Suprapubic skin (tissue), 4 donors: ENCODE results near the gene PDLIM4. TPM values are rescaled to one million over a fixed set of nuclear protein-coding genes. Genes with fewer than 3 reads are reported as not detected.
A peak's percentile ranks its signal among the peaks of the same experiment; 100 is the strongest.

Experiments used
- DNase-seq, 2 donors: peaks; one replicate each; pipeline ENCODE4 v3.0.0-alpha.2; 2019; ENCODE audit warnings: low spot score in 2 of 2
- H3K27ac ChIP-seq: fragments of 200-600 bp; sonication (generic); one replicate; pipeline ENCODE4 v1.5.1; 2019
- H3K27me3 ChIP-seq: fragments of 200-600 bp; sonication (generic); one replicate; pipeline ENCODE4 v1.5.1; 2019
- H3K36me3 ChIP-seq: fragments of 200-600 bp; sonication (generic); one replicate; pipeline ENCODE4 v1.5.1; 2019
- H3K4me1 ChIP-seq: fragments of 200-600 bp; sonication (generic); one replicate; pipeline ENCODE4 v1.5.1; 2019
- H3K4me3 ChIP-seq: fragments of 200-600 bp; sonication (generic); one replicate; pipeline ENCODE4 v1.5.1; 2019; ENCODE audit warnings: mild to moderate bottlenecking
- H3K9me3 ChIP-seq: fragments of 200-600 bp; sonication (generic); one replicate; pipeline ENCODE4 v1.5.1; 2019
- CTCF ChIP-seq, 2 donors: fragments of 200-600 bp in 1 of 2; fragments of 450-650 bp in 1 of 2; sonication (generic) in 1 of 2; IDR thresholded peaks; one replicate each; pipeline ENCODE4 v1.5.1; 2016 to 2019; ENCODE audit warnings: antibody characterized with exemption in 2 of 2, mild to moderate bottlenecking in 1 of 2, moderate library complexity in 1 of 2
- EP300 ChIP-seq: sonication (generic); formaldehyde crosslinking; IDR thresholded peaks from one replicate; pipeline ENCODE4 v1.6.1; 2017; ENCODE audit warnings: antibody characterized with exemption
- POLR2A ChIP-seq, 2 donors: fragments of 450-650 bp; IDR thresholded peaks; one replicate each; pipeline ENCODE4 v1.6.1; 2017; ENCODE audit warnings: antibody characterized with exemption in 2 of 2, mild to moderate bottlenecking in 2 of 2, moderate library complexity in 2 of 2
- POLR2AphosphoS5 ChIP-seq, 3 donors: sonication (generic); formaldehyde crosslinking; IDR thresholded peaks; one replicate each; pipeline ENCODE4 v1.6.1; 2017; ENCODE audit warnings: antibody characterized with exemption in 3 of 3
- WGBS: methylation state at CpG from one replicate; pipeline ENCODE4 v1.1.5; 2018; 5-methylcytosine and 5-hydroxymethylcytosine counted together
- total RNA-seq, 4 donors: library from RNA; depleted of rRNA; stranded (reverse); fragments of >200 nt; gene quantifications; one replicate each; pipeline ENCODE4 v1.1.0, GENCODE V29; 2016

PDLIM4 gene
- total RNA-seq, 4 donors from 2014 or later, result 110 to 128 (median 114) TPM

DNA sequence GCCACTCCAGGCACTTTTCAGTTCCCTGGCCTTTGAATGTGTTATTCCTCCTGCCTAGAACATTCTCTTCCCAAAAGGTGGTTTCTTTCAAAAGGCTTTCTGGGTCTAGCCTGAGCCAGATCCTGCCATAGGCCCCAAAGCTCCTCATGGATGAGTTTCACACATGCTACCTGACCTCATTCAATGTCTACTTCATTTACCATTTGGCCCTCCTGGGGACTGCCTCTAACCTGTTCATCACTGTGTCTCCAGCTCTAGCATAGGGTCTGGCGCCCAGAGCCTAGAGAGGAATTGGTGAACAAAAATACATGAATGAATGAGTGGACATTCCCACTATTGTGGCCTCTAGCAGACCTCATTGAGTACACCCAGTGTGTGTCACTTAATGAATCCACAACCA lies 24.4 kb upstream of the PDLIM4 start:
- TF ChIP-seq CTCF (IDR thresholded peaks at IDR 0.05) (no peak), POLR2AphosphoS5 (IDR thresholded peaks at IDR 0.05) (no peak), POLR2A (IDR thresholded peaks at IDR 0.05) (no peak), EP300 (no peak)
- H3K27me3 ChIP-seq, result no peaks in the 10 kb centered on the region
- no peaks in the 10 kb centered on the region for H3K9me3 ChIP-seq
- no peak overlapping the region for H3K27ac ChIP-seq
- H3K4me3 ChIP-seq, result no peak overlapping the region
- peaks cover 4% of the 10 kb centered on the region for H3K4me1 ChIP-seq
- no peaks in the 10 kb centered on the region for H3K36me3 ChIP-seq
- peak in 1 of 2 donors; percentile 21 for DNase-seq
- WGBS, result 92% methylated on average over 1 of the region's 1 CpG

GRCh38 chr5:132233811-132234683 lies 23.4 kb upstream of the PDLIM4 start:
- H3K4me3 ChIP-seq, result no peak overlapping the region
- H3K36me3 ChIP-seq, result no peaks in the 10 kb centered on the region
- H3K27me3 ChIP-seq, result no peaks in the 10 kb centered on the region
- TF ChIP-seq CTCF (IDR thresholded peaks at IDR 0.05), result no peak
- TF ChIP-seq EP300, result no peak
- no peak for TF ChIP-seq POLR2A (IDR thresholded peaks at IDR 0.05)
- TF ChIP-seq POLR2AphosphoS5 (IDR thresholded peaks at IDR 0.05), result no peak
- WGBS, result 94% methylated on average over 6 of the region's 7 CpGs
- no peaks in the 10 kb centered on the region for H3K4me1 ChIP-seq
- H3K27ac ChIP-seq, result no peak overlapping the region
- no peaks in the 10 kb centered on the region for H3K9me3 ChIP-seq
- peak in 1 of 2 donors; percentile 38 for DNase-seq

GRCh38 chr5:132234684-132235062 lies 22.8 kb upstream of the PDLIM4 start:
- TF ChIP-seq CTCF (IDR thresholded peaks at IDR 0.05) (no peak), POLR2A (IDR thresholded peaks at IDR 0.05) (no peak), EP300 (no peak), POLR2AphosphoS5 (IDR thresholded peaks at IDR 0.05) (no peak)
- no peaks in the 10 kb centered on the region for H3K27me3 ChIP-seq
- H3K27ac ChIP-seq, result no peak overlapping the region
- DNase-seq, result peak in 1 of 2 donors; percentile 44
- H3K4me3 ChIP-seq, result no peak overlapping the region
- 97% methylated on average over 2 of the region's 2 CpGs for WGBS
- no peaks in the 10 kb centered on the region for H3K4me1 ChIP-seq
- H3K36me3 ChIP-seq, result no peaks in the 10 kb centered on the region
- no peaks in the 10 kb centered on the region for H3K9me3 ChIP-seq

DNA sequence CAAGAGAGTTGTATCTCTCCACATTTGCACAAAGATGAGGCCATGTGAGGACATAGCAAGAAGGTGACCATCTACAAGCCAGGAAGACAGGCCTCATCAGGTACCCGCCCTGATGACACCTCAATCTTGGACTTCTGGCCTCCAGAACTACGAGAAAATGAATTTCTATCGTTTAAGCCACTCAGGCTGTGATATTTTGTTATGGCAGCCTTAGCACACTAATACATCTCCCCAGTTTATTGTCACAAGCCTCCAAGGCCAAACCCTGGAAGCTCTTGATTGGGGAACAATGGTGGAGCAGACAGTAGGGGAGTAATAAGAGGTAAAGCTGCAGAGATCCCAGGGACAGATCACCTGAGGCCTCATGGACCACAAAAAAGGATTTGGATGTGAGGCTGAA lies 22.2 kb upstream of the PDLIM4 start:
- TF ChIP-seq CTCF (IDR thresholded peaks at IDR 0.05) (no peak), EP300 (no peak)
- 98% methylated on average over 3 of the region's 3 CpGs for WGBS
- Histone ChIP-seq H3K9me3 (no peaks in the 10 kb centered on the region), H3K27me3 (no peaks in the 10 kb centered on the region), H3K27ac (no peak overlapping the region), H3K4me1 (no peaks in the 10 kb centered on the region), H3K36me3 (no peaks in the 10 kb centered on the region), H3K4me3 (no peak overlapping the region)
- DNase-seq, result peak in 1 of 2 donors; percentile 7

GRCh38 chr5:132237141-132237540 lies 20.4 kb upstream of the PDLIM4 start:
- TF ChIP-seq EP300, result no peak
- TF ChIP-seq POLR2A (IDR thresholded peaks at IDR 0.05), result no peak
- no peak for TF ChIP-seq CTCF (IDR thresholded peaks at IDR 0.05)
- no peak for TF ChIP-seq POLR2AphosphoS5 (IDR thresholded peaks at IDR 0.05)
- Histone ChIP-seq H3K4me1 (no peaks in the 10 kb centered on the region), H3K27ac (no peak overlapping the region), H3K9me3 (no peaks in the 10 kb centered on the region), H3K36me3 (no peaks in the 10 kb centered on the region), H3K27me3 (no peaks in the 10 kb centered on the region), H3K4me3 (no peak overlapping the region)
- peak in 1 of 2 donors; percentile 11 for DNase-seq
- WGBS, result 88% methylated on average over 1 of the region's 1 CpG
